Loucy (cell line): ENCODE data around the gene ZNF319.

ENCODE experiments used
- H2AFZ ChIP-seq: fragments of 200-600 bp; sonication (generic); 2 replicates; pipeline ENCODE4 v1.6.0; 2016; ENCODE audit warnings: antibody characterized with exemption, mild to moderate bottlenecking, low read length, moderate library complexity
- H3F3A ChIP-seq: fragments of 200-600 bp; 2 replicates; pipeline ENCODE4 v1.6.0; 2016; ENCODE audit warnings: antibody characterized with exemption, low read depth, mild to moderate bottlenecking
- H3K27me3 ChIP-seq: fragments of 200-600 bp; sonication (generic); 2 replicates; pipeline ENCODE4 v1.6.1; 2014; ENCODE audit warnings: low read length, mild to moderate bottlenecking; ENCODE audit not compliant: insufficient read depth, poor library complexity, severe bottlenecking
- H3K36me3 ChIP-seq: fragments of 200-600 bp; sonication (generic); 2 replicates; pipeline ENCODE4 v1.6.1; 2016; ENCODE audit warnings: low read length; ENCODE audit not compliant: insufficient read depth
- H3K4me1 ChIP-seq: fragments of 200-600 bp; sonication (generic); 2 replicates; pipeline ENCODE4 v1.5.1; 2014; ENCODE audit warnings: low read length, mild to moderate bottlenecking; ENCODE audit not compliant: insufficient read depth, poor library complexity, severe bottlenecking
- H3K4me2 ChIP-seq: fragments of 200-600 bp; sonication (generic); 2 replicates; pipeline ENCODE4 v1.6.0; 2014; ENCODE audit warnings: antibody characterized with exemption, low read length, low read depth, mild to moderate bottlenecking; ENCODE audit not compliant: poor library complexity, severe bottlenecking
- H3K4me3 ChIP-seq: fragments of 200-600 bp; sonication (generic); 2 replicates; pipeline ENCODE4 v1.5.1; 2014; ENCODE audit warnings: low read length, mild to moderate bottlenecking, mixed read lengths; ENCODE audit not compliant: poor library complexity, severe bottlenecking
- H3K79me2 ChIP-seq: fragments of 200-600 bp; sonication (generic); 2 replicates; pipeline ENCODE4 v1.6.1; 2014; ENCODE audit warnings: low read length; ENCODE audit not compliant: insufficient read depth
- H3K9ac ChIP-seq: fragments of 200-600 bp; sonication (generic); 2 replicates; pipeline ENCODE4 v1.6.0; 2014; ENCODE audit warnings: mild to moderate bottlenecking, low read depth, low read length, moderate library complexity; ENCODE audit not compliant: poor library complexity, severe bottlenecking
- H3K9me2 ChIP-seq: fragments of 200-600 bp; sonication (generic); replicated peaks from 2 replicates; pipeline ENCODE4 v1.6.1; 2016; ENCODE audit warnings: low read depth, low read length, mixed read lengths
- H3K9me3 ChIP-seq: fragments of 200-600 bp; sonication (generic); 2 replicates; pipeline ENCODE4 v1.6.1; 2014; ENCODE audit warnings: mild to moderate bottlenecking, antibody characterized with exemption, low read length, low read depth; ENCODE audit not compliant: insufficient read depth
- H4K20me1 ChIP-seq: fragments of 200-600 bp; sonication (generic); 2 replicates; pipeline ENCODE4 v1.6.0; 2014; ENCODE audit warnings: antibody characterized with exemption, low read length, mild to moderate bottlenecking; ENCODE audit not compliant: insufficient read depth, poor library complexity, severe bottlenecking
- CTCF ChIP-seq: fragments of 200-600 bp; sonication (generic); conservative IDR thresholded peaks from 2 replicates; pipeline ENCODE4 v1.5.1; 2014; ENCODE audit warnings: mild to moderate bottlenecking, antibody characterized with exemption, low read length
- EZH2phosphoT487 ChIP-seq: fragments of 200-600 bp; IDR thresholded peaks from 2 replicates; pipeline ENCODE4 v1.6.1; 2018; ENCODE audit warnings: antibody characterized with exemption, mild to moderate bottlenecking, moderate library complexity, borderline replicate concordance

ZNF319 gene

DNA sequence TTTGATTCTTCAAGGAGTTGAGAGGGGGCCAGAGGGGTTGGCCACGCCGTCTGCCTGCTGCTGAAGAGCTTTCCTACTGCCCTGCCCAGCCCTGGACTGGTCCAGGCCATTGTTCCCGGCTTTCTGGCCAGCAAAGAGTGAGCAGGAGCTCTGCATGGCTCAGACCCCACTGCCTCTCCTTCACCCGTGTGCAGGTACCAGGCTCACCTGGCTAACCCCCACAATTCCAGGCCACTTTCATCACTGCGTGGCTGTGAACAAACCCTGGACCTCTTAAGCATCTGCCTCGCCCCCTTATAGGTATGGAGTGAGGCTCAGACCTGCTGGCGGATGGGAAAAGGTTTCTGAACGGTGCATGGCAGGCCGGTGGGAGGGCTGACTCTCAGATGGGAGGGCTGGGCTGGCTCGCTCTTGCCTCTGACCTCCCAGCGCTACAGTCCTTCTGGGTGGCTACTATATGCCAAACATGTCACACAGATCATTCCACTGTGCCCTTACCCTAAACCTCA is 8.9 kb downstream of the ZNF319 start:
- peaks cover 12% of the 10 kb centered on the region for H3K4me1 ChIP-seq
- H3K9me2 ChIP-seq: no peaks in the 10 kb centered on the region
- TF ChIP-seq EZH2phosphoT487: no peak
- TF ChIP-seq CTCF: no peak
- H3K36me3 ChIP-seq: peaks cover under 1% of the 10 kb centered on the region; the same call in 1 of the 2 replicates
- H4K20me1 ChIP-seq: peaks cover 3% of the 10 kb centered on the region
- H3K4me3 ChIP-seq: no peak overlapping the region
- no peaks in the 10 kb centered on the region for H3K9me3 ChIP-seq
- H3K9ac ChIP-seq: no peak overlapping the region
- H3K4me2 ChIP-seq: no peak overlapping the region
- no peaks in the 10 kb centered on the region for H3F3A ChIP-seq
- H2AFZ ChIP-seq: no peak overlapping the region
- H3K27me3 ChIP-seq: no peaks in the 10 kb centered on the region
- H3K79me2 ChIP-seq: peaks cover 5% of the 10 kb centered on the region; the same call in 1 of the 2 replicates

DNA sequence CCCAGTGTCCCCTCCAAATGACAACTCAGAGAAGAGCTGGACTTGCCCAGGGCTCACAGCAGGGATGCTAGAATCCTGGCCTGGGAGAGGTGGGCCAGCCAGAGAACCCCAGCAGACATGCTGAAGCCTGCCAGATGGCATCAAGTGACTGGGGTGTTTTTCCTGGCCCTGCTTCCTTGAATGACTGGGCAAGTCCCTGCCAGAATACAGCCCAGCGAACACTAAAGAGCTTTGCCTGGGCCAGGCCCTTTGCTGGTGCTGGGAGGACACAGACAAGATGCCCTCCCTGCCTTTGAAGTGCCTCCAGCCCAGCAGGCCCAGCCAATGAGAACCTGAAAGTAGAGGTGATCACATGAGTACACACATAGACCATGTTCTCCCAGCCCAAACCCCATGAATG is 11.5 kb downstream of the ZNF319 start:
- Histone ChIP-seq H3K9ac (no peak overlapping the region), H3K4me3 (no peak overlapping the region), H3K4me2 (no peak overlapping the region), H3K27me3 (no peaks in the 10 kb centered on the region), H4K20me1 (no peaks in the 10 kb centered on the region), H2AFZ (no peak overlapping the region), H3K9me3 (no peaks in the 10 kb centered on the region), H3K4me1 (no peaks in the 10 kb centered on the region), H3K36me3 (no peaks in the 10 kb centered on the region), H3K9me2 (no peaks in the 10 kb centered on the region), H3K79me2 (no peaks in the 10 kb centered on the region), H3F3A (no peaks in the 10 kb centered on the region)
- TF ChIP-seq EZH2phosphoT487 (no peak), CTCF (no peak)

DNA sequence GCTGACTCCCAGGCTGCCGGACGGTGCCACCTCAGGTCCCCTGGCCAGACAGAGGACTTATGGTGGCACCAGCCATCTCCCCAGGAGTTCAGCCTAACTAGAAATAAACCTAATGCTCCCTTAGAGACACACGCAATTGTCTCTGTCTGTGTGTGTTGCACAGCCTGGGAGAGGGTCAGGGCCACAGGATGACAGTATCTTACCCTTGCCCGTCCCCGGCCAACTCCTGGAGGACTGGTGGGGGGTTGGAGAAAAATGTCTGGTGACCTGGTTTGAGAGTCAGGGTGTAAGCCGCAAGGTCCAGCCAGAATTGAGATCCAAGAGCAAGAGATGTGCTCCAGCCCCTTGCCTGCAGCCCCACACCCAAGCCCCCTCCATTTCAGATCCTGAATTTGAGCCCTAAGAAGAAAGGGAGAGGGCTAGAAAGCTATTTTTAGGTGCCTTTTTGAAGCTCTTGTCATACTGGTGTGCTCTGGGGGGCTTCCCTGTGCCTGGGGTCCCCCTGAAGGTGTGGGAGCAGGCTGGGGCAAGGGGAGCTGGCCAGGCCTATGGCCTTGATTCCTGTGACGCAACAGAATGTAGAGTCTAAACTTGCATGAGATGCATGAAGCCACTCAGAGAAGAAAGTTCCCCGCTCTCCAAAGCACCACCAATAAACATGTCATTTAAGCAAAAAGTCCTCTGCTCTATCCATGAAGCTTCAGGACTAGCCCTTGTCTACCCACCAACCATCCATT is 12.9 kb downstream of the ZNF319 start:
- no peaks in the 10 kb centered on the region for H4K20me1 ChIP-seq
- no peak overlapping the region for H3K4me3 ChIP-seq
- H3K27me3 ChIP-seq: no peaks in the 10 kb centered on the region
- no peak overlapping the region for H2AFZ ChIP-seq
- H3K79me2 ChIP-seq: no peaks in the 10 kb centered on the region
- H3K4me2 ChIP-seq: no peak overlapping the region
- TF ChIP-seq CTCF: no peak
- TF ChIP-seq EZH2phosphoT487: no peak
- no peaks in the 10 kb centered on the region for H3F3A ChIP-seq
- no peak overlapping the region for H3K9ac ChIP-seq
- no peaks in the 10 kb centered on the region for H3K4me1 ChIP-seq
- H3K9me3 ChIP-seq: no peaks in the 10 kb centered on the region
- H3K36me3 ChIP-seq: no peaks in the 10 kb centered on the region
- H3K9me2 ChIP-seq: no peaks in the 10 kb centered on the region
